Suprapubic skin (tissue), 4 donors: ENCODE results near the gene FXYD3.

Experiments
- POLR2A ChIP-seq, 2 donors: fragments of 450-650 bp; IDR thresholded peaks; one replicate each; pipeline ENCODE4 v1.6.1; 2017; ENCODE audit warnings: antibody characterized with exemption in 2 of 2, mild to moderate bottlenecking in 2 of 2, moderate library complexity in 2 of 2
- POLR2AphosphoS5 ChIP-seq, 3 donors: sonication (generic); formaldehyde crosslinking; IDR thresholded peaks; one replicate each; pipeline ENCODE4 v1.6.1; 2017; ENCODE audit warnings: antibody characterized with exemption in 3 of 3
- TF ChIP-seq, protein P1 (sequence below), 2 donors: fragments of 200-600 bp in 1 of 2; fragments of 450-650 bp in 1 of 2; sonication (generic) in 1 of 2; IDR thresholded peaks; one replicate each; pipeline ENCODE4 v1.5.1; 2016 to 2019; ENCODE audit warnings: antibody characterized with exemption in 2 of 2, mild to moderate bottlenecking in 1 of 2, moderate library complexity in 1 of 2

DNA sequence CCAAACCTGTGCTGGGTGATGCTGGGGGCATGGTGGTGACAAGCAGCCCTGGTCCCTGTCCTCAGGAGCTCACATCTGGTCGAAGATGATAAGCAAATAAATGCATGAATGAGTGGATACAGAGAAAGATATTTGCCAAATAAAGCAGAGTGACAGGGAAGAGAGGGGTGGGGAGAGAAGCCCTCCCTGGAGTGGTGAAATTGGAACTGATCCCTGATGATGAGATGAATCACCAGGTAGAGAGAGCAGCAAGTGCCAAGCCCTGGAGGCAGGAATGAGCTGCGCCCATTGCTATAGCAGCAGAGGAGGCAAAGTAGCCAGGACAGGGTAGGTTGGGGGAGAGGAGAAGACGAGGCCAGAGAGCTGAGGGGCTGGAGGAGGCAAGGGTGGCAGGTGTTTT lies 52.6 kb downstream of the FXYD3 start:
- TF ChIP-seq POLR2A (IDR thresholded peaks at IDR 0.05) = no peak
- TF ChIP-seq, protein P1, sequence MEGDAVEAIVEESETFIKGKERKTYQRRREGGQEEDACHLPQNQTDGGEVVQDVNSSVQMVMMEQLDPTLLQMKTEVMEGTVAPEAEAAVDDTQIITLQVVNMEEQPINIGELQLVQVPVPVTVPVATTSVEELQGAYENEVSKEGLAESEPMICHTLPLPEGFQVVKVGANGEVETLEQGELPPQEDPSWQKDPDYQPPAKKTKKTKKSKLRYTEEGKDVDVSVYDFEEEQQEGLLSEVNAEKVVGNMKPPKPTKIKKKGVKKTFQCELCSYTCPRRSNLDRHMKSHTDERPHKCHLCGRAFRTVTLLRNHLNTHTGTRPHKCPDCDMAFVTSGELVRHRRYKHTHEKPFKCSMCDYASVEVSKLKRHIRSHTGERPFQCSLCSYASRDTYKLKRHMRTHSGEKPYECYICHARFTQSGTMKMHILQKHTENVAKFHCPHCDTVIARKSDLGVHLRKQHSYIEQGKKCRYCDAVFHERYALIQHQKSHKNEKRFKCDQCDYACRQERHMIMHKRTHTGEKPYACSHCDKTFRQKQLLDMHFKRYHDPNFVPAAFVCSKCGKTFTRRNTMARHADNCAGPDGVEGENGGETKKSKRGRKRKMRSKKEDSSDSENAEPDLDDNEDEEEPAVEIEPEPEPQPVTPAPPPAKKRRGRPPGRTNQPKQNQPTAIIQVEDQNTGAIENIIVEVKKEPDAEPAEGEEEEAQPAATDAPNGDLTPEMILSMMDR (IDR thresholded peaks at IDR 0.05) = no peak
- TF ChIP-seq POLR2AphosphoS5 (IDR thresholded peaks at IDR 0.05) = no peak
